ENCODE results near the gene WASHC2A. TPM values are rescaled to one million over a fixed set of nuclear protein-coding genes. Genes with fewer than 3 reads are reported as not detected.
"Not testable (repeated sequence)": the region's sequence is repeated elsewhere in the genome, so short reads cannot be mapped to it uniquely, and the experiment has no call there.

The WASHC2A gene
- total RNA-seq, 1 experiment from 2014 or later: 24.5 TPM

- no peak for DNase-seq
- Mint-ChIP-seq H3K4me3 (ENCODE audit: low read depth, unreplicated experiment) (no peak overlapping the region), H3K27me3 (ENCODE audit: unreplicated experiment) (peaks cover 67% of the 10 kb centered on the region), H3K36me3 (ENCODE audit: insufficient read depth, unreplicated experiment) (no peaks in the 10 kb centered on the region), H3K27ac (ENCODE audit: unreplicated experiment) (no peak overlapping the region), H3K9me3 (ENCODE audit: low read depth, unreplicated experiment) (no peaks in the 10 kb centered on the region), H3K4me1 (ENCODE audit: low read depth, unreplicated experiment) (no peaks in the 10 kb centered on the region)
- TF ChIP-seq CTCF (IDR thresholded peaks at IDR 0.05; ENCODE audit: unreplicated experiment): no peak
- no TSS peak for BruUV-seq (replicated peaks)
- CTCF ChIA-PET: no interaction called here
- intact Hi-C loops (cut with micrococcal nuclease; ENCODE audit: unreplicated experiment): no loop called here
Observed at GRCh38 chr10:50025627-50026026, 42.1 kb upstream of the WASHC2A start.

- CTCF ChIA-PET: no interaction called here
- intact Hi-C loops (cut with micrococcal nuclease; ENCODE audit: unreplicated experiment): no loop called here
Observed at GRCh38 chr10:50027195-50027594, 40.6 kb upstream of the WASHC2A start.

GRCh38 chr10:50033481-50033880 is 34.3 kb upstream of the WASHC2A start:
- no TSS peak for BruUV-seq (replicated peaks)
- no peak overlapping the region for H3K4me3 Mint-ChIP-seq (ENCODE audit: low read depth, unreplicated experiment)
- TF ChIP-seq CTCF (IDR thresholded peaks at IDR 0.05; ENCODE audit: unreplicated experiment): no peak
- no peaks in the 10 kb centered on the region for H3K36me3 Mint-ChIP-seq (ENCODE audit: insufficient read depth, unreplicated experiment)
- CTCF ChIA-PET: no interaction called here
- intact Hi-C loops (cut with micrococcal nuclease; ENCODE audit: unreplicated experiment): no loop called here
- no peaks in the 10 kb centered on the region for H3K9me3 Mint-ChIP-seq (ENCODE audit: low read depth, unreplicated experiment)
- no peak overlapping the region for H3K27ac Mint-ChIP-seq (ENCODE audit: unreplicated experiment)
- peaks cover 81% of the 10 kb centered on the region for H3K27me3 Mint-ChIP-seq (ENCODE audit: unreplicated experiment)
- no peaks in the 10 kb centered on the region for H3K4me1 Mint-ChIP-seq (ENCODE audit: low read depth, unreplicated experiment)
- DNase-seq: no peak

More at GRCh38 chr10:50027195-50027594, 40.6 kb upstream of the WASHC2A start:
- Mint-ChIP-seq H3K36me3 (ENCODE audit: insufficient read depth, unreplicated experiment) (no peaks in the 10 kb centered on the region), H3K27ac (ENCODE audit: unreplicated experiment) (no peak overlapping the region), H3K4me1 (ENCODE audit: low read depth, unreplicated experiment) (no peaks in the 10 kb centered on the region), H3K27me3 (ENCODE audit: unreplicated experiment) (peaks cover 83% of the 10 kb centered on the region), H3K9me3 (ENCODE audit: low read depth, unreplicated experiment) (no peaks in the 10 kb centered on the region), H3K4me3 (ENCODE audit: low read depth, unreplicated experiment) (no peak overlapping the region)
- DNase-seq: no peak
- no peak for TF ChIP-seq CTCF (IDR thresholded peaks at IDR 0.05; ENCODE audit: unreplicated experiment)
- no TSS peak for BruUV-seq (replicated peaks)

GRCh38 chr10:50035337-50035736 is 32.4 kb upstream of the WASHC2A start:
- H3K4me3 Mint-ChIP-seq (ENCODE audit: low read depth, unreplicated experiment); H3K27ac Mint-ChIP-seq (ENCODE audit: unreplicated experiment); intact Hi-C loops (cut with micrococcal nuclease; ENCODE audit: unreplicated experiment); DNase-seq; H3K4me1 Mint-ChIP-seq (ENCODE audit: low read depth, unreplicated experiment); H3K9me3 Mint-ChIP-seq (ENCODE audit: low read depth, unreplicated experiment); H3K36me3 Mint-ChIP-seq (ENCODE audit: insufficient read depth, unreplicated experiment); CTCF ChIA-PET; BruUV-seq (replicated peaks): not testable (repeated sequence)
- peaks cover 81% of the 10 kb centered on the region for H3K27me3 Mint-ChIP-seq (ENCODE audit: unreplicated experiment)

- Mint-ChIP-seq H3K4me3 (ENCODE audit: low read depth, unreplicated experiment) (no peak overlapping the region), H3K27me3 (ENCODE audit: unreplicated experiment) (peaks cover 13% of the 10 kb centered on the region), H3K27ac (ENCODE audit: unreplicated experiment) (no peak overlapping the region), H3K4me1 (ENCODE audit: low read depth, unreplicated experiment) (no peaks in the 10 kb centered on the region), H3K9me3 (ENCODE audit: low read depth, unreplicated experiment) (no peaks in the 10 kb centered on the region), H3K36me3 (ENCODE audit: insufficient read depth, unreplicated experiment) (no peaks in the 10 kb centered on the region)
- TF ChIP-seq CTCF (IDR thresholded peaks at IDR 0.05; ENCODE audit: unreplicated experiment): no peak
- CTCF ChIA-PET: interaction anchor here (0.6 to 0.7 kb wide), 3 partner anchors 102 to 1704 kb away, joined by 3 to 4 read pairs (median 4); no protein-coding TSS in a partner anchor
- DNase-seq: no peak
- BruUV-seq (replicated peaks): no TSS peak
- intact Hi-C loops (cut with micrococcal nuclease; ENCODE audit: unreplicated experiment): no loop called here
Observed at GRCh38 chr10:50044941-50045664, 22.7 kb upstream of the WASHC2A start.

- DNase-seq; H3K27ac Mint-ChIP-seq (ENCODE audit: unreplicated experiment); BruUV-seq (replicated peaks); H3K9me3 Mint-ChIP-seq (ENCODE audit: low read depth, unreplicated experiment); H3K36me3 Mint-ChIP-seq (ENCODE audit: insufficient read depth, unreplicated experiment); H3K4me1 Mint-ChIP-seq (ENCODE audit: low read depth, unreplicated experiment); CTCF ChIA-PET; H3K4me3 Mint-ChIP-seq (ENCODE audit: low read depth, unreplicated experiment); intact Hi-C loops (cut with micrococcal nuclease; ENCODE audit: unreplicated experiment): not testable (repeated sequence)
- H3K27me3 Mint-ChIP-seq (ENCODE audit: unreplicated experiment): peaks cover 11% of the 10 kb centered on the region
Observed at GRCh38 chr10:50046457-50046856, 21.3 kb upstream of the WASHC2A start.

- H3K9me3 Mint-ChIP-seq (ENCODE audit: low read depth, unreplicated experiment); BruUV-seq (replicated peaks); H3K27me3 Mint-ChIP-seq (ENCODE audit: unreplicated experiment); DNase-seq; H3K27ac Mint-ChIP-seq (ENCODE audit: unreplicated experiment); H3K4me1 Mint-ChIP-seq (ENCODE audit: low read depth, unreplicated experiment); H3K4me3 Mint-ChIP-seq (ENCODE audit: low read depth, unreplicated experiment); CTCF ChIA-PET; intact Hi-C loops (cut with micrococcal nuclease; ENCODE audit: unreplicated experiment); H3K36me3 Mint-ChIP-seq (ENCODE audit: insufficient read depth, unreplicated experiment): not testable (repeated sequence)
Observed at GRCh38 chr10:50047594-50047993, 20.2 kb upstream of the WASHC2A start.

Data from Calu3 (cell line).